ENCODE results near the gene LRRTM4. TPM values are rescaled to one million over a fixed set of nuclear protein-coding genes. Genes with fewer than 3 reads are reported as not detected.

Gene LRRTM4
- total and polyA plus RNA-seq, 2 donors (not counting 1 experiment from before 2014, with no cell fraction given) = not detected

- intact Hi-C loops (cut with micrococcal nuclease) = no loop called here
- no peaks in the 10 kb centered on the region for H3K27me3 Mint-ChIP-seq
- no peak overlapping the region for H3K4me2 ChIP-seq (replicated peaks; ENCODE audit: low read depth, low read length, poor library complexity, severe bottlenecking)
- DNase-seq (no peak), ATAC-seq (ENCODE audit: low read depth) (no peak)
- no peak overlapping the region for H3K27ac ChIP-seq (ENCODE audit: low read length in 2 of 2)
- H3K4me1 Mint-ChIP-seq = no peaks in the 10 kb centered on the region
- no peak overlapping the region for H3K27ac Mint-ChIP-seq
- no peak overlapping the region for H3K9ac ChIP-seq (ENCODE audit: low read length)
- TF ChIP-seq CTCF (IDR thresholded peaks at IDR 0.05) = no peak
- no peak for TF ChIP-seq EZH2 (IDR thresholded peaks at IDR 0.05; ENCODE audit: borderline replicate concordance, insufficient read depth, low read depth, low read length, poor library complexity, severe bottlenecking)
- no peaks in the 10 kb centered on the region for H3K4me1 ChIP-seq (ENCODE audit: control insufficient read depth in 2 of 2, insufficient read depth in 2 of 2, low read length in 2 of 2)
- H2AFZ ChIP-seq (ENCODE audit: insufficient read depth, low read depth, low read length, poor library complexity, severe bottlenecking) = no peak overlapping the region
- ChIA-PET CTCF (no interaction called here), POLR2A (no interaction called here)
- H3K9me3 Mint-ChIP-seq (ENCODE audit: insufficient read depth) = peaks cover 3% of the 10 kb centered on the region
- H3K79me2 ChIP-seq (ENCODE audit: control insufficient read depth, insufficient read depth, low read length) = no peaks in the 10 kb centered on the region
- no peak overlapping the region for H3K4me3 ChIP-seq (ENCODE audit: control extremely low read depth in 1 of 5, extremely low read depth in 1 of 5, insufficient read depth in 1 of 5, low read depth in 2 of 5, low read length in 4 of 5)
- no peak overlapping the region for H3K4me3 Mint-ChIP-seq
- no CpG with 5 or more reads among the region's 1 CpG for WGBS (ENCODE audit: insufficient coverage)
- H3K9me3 ChIP-seq (ENCODE audit: control extremely low read depth in 1 of 3, control insufficient read depth in 2 of 3, insufficient read depth in 1 of 3, low read length in 2 of 3) = no peaks in the 10 kb centered on the region
- no peaks in the 10 kb centered on the region for H3K36me3 ChIP-seq (replicated peaks in 1 of 2; ENCODE audit: control extremely low read depth in 1 of 2, control insufficient read depth in 1 of 2, extremely low read depth in 1 of 2, insufficient read depth in 2 of 2, low read length in 1 of 2)
- H4K20me1 ChIP-seq (ENCODE audit: control insufficient read depth, insufficient read depth, low read length, poor library complexity, severe bottlenecking) = no peaks in the 10 kb centered on the region
- no peaks in the 10 kb centered on the region for H3K27me3 ChIP-seq (replicated peaks in 1 of 4; ENCODE audit: control extremely low read depth in 1 of 4, control insufficient read depth in 3 of 4, insufficient read depth in 4 of 4, low read length in 3 of 4)
Measured at GRCh38 chr2:76870011-76870410, 652.2 kb downstream of the LRRTM4 start.

GRCh38 chr2:76867854-76868253 is 654.3 kb downstream of the LRRTM4 start:
- ATAC-seq (ENCODE audit: low read depth) (no peak), DNase-seq (no peak)
- Histone ChIP-seq H4K20me1 (ENCODE audit: control insufficient read depth, insufficient read depth, low read length, poor library complexity, severe bottlenecking) (no peaks in the 10 kb centered on the region), H3K4me2 (replicated peaks; ENCODE audit: low read depth, low read length, poor library complexity, severe bottlenecking) (no peak overlapping the region), H3K27ac (ENCODE audit: low read length in 2 of 2) (no peak overlapping the region), H3K36me3 (replicated peaks in 1 of 2; ENCODE audit: control extremely low read depth in 1 of 2, control insufficient read depth in 1 of 2, extremely low read depth in 1 of 2, insufficient read depth in 2 of 2, low read length in 1 of 2) (no peaks in the 10 kb centered on the region), H3K9ac (ENCODE audit: low read length) (no peak overlapping the region), H3K4me1 (ENCODE audit: control insufficient read depth in 2 of 2, insufficient read depth in 2 of 2, low read length in 2 of 2) (no peaks in the 10 kb centered on the region), H3K4me3 (ENCODE audit: control extremely low read depth in 1 of 5, extremely low read depth in 1 of 5, insufficient read depth in 1 of 5, low read depth in 2 of 5, low read length in 4 of 5) (no peak overlapping the region), H3K27me3 (replicated peaks in 1 of 4; ENCODE audit: control extremely low read depth in 1 of 4, control insufficient read depth in 3 of 4, insufficient read depth in 4 of 4, low read length in 3 of 4) (no peaks in the 10 kb centered on the region), H3K79me2 (ENCODE audit: control insufficient read depth, insufficient read depth, low read length) (no peaks in the 10 kb centered on the region), H3K9me3 (ENCODE audit: control extremely low read depth in 1 of 3, control insufficient read depth in 2 of 3, insufficient read depth in 1 of 3, low read length in 2 of 3) (no peaks in the 10 kb centered on the region), H2AFZ (ENCODE audit: insufficient read depth, low read depth, low read length, poor library complexity, severe bottlenecking) (no peak overlapping the region)
- ChIA-PET POLR2A (no interaction called here), CTCF (no interaction called here)
- TF ChIP-seq CTCF (IDR thresholded peaks at IDR 0.05) (no peak), EZH2 (IDR thresholded peaks at IDR 0.05; ENCODE audit: borderline replicate concordance, insufficient read depth, low read depth, low read length, poor library complexity, severe bottlenecking) (no peak)
- Mint-ChIP-seq H3K4me3 (no peak overlapping the region), H3K27me3 (no peaks in the 10 kb centered on the region), H3K9me3 (ENCODE audit: insufficient read depth) (peaks cover 3% of the 10 kb centered on the region), H3K27ac (no peak overlapping the region), H3K4me1 (no peaks in the 10 kb centered on the region)
- intact Hi-C loops (cut with micrococcal nuclease) = no loop called here
- WGBS (ENCODE audit: insufficient coverage) = 20% methylated on average over 1 of the region's 2 CpGs
